HG03439 (cell line): ENCODE data around the gene NAGLU.
"Not testable (repeated sequence)": the region's sequence is repeated elsewhere in the genome, so short reads cannot be mapped to it uniquely, and the experiment has no call there.

Experiments
- ATAC-seq: cut with Tn5 transposase; IDR thresholded peaks from one replicate; pipeline ENCODE4 v1.9.1; 2021; ENCODE audit warnings: mild to moderate bottlenecking, moderate library complexity; ENCODE audit not compliant: unreplicated experiment

NAGLU gene

DNA sequence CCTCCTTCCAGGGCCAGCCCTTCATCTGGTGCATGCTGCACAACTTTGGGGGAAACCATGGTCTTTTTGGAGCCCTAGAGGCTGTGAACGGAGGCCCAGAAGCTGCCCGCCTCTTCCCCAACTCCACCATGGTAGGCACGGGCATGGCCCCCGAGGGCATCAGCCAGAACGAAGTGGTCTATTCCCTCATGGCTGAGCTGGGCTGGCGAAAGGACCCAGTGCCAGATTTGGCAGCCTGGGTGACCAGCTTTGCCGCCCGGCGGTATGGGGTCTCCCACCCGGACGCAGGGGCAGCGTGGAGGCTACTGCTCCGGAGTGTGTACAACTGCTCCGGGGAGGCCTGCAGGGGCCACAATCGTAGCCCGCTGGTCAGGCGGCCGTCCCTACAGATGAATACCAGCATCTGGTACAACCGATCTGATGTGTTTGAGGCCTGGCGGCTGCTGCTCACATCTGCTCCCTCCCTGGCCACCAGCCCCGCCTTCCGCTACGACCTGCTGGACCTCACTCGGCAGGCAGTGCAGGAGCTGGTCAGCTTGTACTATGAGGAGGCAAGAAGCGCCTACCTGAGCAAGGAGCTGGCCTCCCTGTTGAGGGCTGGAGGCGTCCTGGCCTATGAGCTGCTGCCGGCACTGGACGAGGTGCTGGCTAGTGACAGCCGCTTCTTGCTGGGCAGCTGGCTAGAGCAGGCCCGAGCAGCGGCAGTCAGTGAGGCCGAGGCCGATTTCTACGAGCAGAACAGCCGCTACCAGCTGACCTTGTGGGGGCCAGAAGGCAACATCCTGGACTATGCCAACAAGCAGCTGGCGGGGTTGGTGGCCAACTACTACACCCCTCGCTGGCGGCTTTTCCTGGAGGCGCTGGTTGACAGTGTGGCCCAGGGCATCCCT lies 7.4 kb downstream of the NAGLU start:
- ATAC-seq: no peak

DNA sequence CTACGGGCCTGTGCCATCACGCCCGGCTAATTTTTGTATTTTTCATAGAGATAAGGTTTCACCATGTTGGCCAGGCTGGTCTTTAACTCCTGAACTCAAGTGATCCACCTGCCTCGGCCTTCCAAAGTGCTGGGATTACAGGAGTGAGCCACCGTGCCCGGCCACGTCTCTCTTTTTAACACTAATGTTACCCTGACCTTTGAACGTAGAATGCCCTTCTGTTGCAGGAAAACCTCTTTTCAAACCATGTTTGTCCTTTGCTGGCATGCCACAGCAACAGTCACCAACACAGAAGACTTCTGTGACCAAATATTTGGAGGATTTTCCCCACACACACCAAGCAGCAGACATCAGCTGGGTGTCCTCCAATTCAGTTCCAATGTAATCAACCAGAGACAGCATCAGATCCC lies 8.8 kb downstream of the NAGLU start:
- ATAC-seq: no peak

DNA sequence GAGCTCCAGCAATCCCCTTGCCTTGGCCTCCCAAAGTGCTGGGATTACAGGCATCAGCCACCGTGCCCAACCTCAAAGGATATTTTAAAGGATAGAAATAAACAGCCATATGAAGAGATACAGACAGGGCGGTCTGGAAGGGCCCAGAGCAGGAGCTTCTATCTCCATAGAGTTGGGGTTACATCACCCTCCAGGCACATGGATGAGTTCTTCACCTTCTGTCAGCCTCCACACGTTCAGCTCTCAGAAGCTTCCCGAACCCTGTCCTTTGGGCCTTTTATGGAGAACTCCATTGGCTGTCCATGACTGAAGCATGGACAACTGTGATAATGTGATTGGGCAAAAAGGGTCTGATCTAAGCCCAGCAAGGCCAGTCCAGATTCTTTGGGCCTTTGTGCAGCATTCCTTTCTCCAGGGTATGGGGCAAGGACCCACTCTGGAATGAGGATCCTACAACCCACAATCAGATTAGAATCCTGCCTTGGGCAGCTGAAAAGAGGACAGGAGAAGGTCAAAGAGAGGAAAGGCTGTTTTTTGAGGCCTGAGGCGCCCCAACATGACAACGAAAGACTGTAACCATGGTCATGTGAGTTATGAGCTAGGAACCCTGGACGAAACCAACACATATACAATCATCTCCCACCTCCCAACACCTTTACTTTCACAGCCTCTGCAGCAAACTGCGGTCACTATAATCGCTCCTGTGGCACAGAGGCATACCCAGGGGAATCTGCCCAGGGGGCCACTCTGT lies 9.9 kb downstream of the NAGLU start:
- not testable (repeated sequence) for ATAC-seq

DNA sequence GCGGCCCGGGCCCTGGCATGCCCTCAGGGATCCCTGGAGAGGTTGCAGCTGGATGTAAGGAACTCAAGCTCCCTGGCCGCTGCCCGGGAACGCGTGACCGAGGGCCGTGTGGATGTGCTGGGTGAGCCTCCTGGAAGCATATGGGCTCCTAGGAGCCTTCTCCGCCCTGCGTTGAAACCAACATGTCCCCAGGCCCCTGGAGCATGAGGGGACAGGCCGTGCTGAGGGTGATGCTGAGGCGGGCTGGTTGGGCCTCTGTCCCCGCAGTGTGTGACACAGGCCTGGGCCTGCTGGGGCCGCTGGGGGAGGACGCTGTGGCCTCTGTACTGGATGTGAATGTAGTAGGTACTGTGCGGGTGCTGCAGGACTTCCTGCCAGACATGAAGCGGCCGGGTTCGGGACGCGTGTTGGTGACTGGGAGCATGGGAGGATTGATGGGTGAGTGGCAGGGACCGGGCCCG lies 11.0 kb downstream of the NAGLU start:
- ATAC-seq: no peak

DNA sequence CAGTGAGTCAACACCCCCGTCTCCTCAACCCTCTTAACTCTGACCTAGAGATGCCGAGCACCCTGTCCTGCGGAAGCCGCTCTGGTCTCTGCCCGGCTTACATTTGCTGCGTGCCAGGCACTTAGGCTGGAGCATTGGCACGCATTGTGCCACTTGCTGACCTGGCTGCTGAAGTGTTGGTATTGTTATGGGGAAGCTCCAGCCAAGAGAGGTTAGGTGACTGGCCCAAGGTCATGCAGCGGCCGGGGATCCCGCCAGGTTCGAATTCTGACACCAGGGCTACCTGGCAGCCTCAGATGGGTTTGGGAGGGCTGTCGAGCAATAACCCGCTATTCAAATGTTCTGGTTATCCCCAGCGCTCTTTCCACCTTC lies 11.6 kb downstream of the NAGLU start:
- ATAC-seq: no peak

DNA sequence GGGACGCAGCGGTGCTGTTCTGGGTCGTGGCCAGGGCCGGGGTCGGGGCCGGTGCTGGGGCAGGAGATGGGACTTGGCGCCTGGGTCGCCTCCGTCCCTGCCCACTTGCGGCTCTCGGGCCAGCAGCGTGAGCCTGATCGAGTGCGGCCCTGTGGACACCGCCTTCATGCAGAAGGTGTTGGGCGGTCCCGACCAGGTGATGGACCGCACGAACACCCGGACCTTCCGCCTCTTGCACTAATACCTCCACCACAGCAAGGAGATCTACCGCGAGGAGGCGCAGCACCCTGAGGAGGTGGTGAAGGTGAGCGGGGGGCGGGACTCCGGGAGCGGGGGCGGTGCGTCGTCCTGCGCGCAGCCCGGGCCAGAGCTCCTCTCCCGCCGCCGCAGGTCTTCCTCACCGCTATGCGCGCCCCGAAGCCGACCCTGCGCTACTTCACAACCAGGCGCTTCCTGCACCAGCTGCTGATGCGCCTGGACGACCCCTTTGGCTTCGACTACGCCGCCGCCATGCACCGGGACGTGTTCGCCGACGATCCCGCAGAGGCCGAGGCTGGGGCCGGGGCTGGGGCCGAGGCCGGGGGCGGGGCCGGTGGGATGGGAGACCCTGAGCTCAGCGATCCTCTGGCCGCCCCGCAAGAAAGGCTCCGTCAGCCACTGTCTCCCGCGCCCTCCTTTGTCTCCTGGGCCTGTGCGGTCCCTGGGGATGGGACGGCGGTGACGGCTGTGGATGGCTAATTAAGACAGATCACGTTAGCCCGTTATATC lies 12.2 kb downstream of the NAGLU start:
- ATAC-seq: peak; percentile 57

DNA sequence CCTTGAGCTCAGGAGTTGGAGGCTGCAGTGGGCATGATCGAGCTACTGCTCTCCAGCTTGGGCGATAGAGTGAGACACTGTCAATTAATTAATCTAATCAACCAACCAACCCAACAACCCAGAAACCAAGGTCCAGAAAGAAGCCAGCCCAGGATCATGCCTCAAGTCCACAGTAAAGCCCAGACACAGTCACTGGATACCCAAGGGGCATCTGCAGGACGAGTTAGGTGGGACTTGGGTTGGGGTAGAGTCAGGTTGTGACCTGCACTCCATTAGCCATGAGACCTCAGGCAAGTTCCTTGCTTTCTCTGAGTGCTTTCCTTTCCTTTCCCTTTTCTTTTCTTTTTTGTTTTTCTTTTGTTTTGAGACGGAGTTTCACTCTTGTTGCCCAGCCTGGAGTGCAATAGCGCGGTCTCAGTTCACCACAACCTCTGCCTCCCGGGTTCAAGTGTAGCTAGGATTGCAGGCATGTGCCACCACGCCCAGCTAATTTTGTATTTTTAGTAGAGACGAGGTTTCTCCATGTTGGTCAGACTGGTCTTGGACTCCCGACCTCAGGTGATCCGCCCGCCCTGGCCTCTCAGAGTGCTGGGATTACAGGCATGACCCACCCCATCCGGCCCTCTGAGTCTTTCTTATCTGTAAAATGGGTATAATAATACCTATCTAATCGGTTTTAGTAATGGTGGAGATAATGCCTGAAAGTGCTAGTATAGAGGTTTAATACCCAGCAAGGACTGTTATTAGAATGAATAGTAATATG lies 13.1 kb downstream of the NAGLU start:
- ATAC-seq: no peak

DNA sequence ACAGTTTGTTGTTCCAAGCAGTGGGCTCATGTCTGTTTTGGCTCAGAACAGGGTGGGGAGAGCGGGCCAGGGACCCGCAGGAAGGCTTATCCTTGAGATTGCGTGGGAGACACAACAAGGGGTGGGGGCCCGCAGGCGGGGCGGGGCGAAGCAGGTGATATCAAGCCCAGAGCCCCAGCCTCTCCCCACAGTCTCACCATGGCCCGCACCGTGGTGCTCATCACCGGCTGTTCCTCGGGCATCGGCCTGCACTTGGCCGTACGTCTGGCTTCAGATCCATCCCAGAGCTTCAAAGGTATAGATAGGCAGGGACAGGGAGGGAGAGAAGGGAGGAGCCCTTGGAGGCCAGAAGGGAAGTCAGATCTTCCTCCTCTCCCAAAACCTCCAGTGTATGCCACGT lies 16.7 kb downstream of the NAGLU start, which contains the start of gene HSD17B1:
Gene HSD17B1, plus strand, starts transcription at position 188 of the 400 bp plus-strand sequence. Its CDS starts 11 bp downstream, at position 199.
- not testable (repeated sequence) for ATAC-seq

DNA sequence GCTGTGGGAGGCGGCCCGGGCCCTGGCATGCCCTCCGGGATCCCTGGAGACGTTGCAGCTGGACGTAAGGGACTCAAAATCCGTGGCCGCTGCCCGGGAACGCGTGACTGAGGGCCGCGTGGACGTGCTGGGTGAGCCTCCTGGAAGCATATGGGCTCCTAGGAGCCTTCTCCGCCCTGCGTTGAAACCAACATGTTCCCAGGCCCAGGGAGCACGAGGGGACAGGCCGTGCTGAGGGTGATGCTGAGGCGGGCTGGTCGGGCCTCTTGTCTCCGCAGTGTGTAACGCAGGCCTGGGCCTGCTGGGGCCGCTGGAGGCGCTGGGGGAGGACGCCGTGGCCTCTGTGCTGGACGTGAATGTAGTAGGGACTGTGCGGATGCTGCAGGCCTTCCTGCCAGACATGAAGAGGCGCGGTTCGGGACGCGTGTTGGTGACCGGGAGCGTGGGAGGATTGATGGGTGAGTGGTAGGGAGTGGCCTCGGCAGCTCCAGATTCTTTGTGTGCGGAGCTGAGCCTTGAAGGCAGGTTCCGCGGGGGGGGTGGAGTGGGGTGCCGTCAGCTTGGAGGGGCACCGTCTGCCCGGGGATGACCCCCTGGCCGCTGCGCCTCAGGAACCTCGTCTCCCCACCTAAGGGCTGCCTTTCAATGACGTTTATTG lies 17.2 kb downstream of the NAGLU start:
- no peak for ATAC-seq

DNA sequence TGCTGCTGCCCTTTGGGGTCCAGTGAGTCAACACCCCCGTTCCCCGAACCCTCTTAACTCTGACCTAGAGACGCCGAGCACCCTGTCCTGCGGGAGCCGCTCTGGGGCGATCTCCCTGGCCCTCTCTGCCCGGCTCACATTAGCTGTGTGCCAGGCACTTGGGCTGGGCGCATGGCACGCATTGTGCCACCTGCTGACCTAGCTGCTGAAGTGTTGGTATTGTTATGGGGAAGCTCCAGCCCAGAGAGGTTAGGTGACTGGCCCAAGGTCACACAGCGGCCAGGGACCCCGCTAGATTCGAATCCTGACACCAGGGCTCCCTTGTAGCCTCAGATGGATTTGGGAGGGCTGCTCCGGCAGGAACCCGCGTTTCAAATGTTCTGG lies 17.8 kb downstream of the NAGLU start:
- ATAC-seq: no peak

DNA sequence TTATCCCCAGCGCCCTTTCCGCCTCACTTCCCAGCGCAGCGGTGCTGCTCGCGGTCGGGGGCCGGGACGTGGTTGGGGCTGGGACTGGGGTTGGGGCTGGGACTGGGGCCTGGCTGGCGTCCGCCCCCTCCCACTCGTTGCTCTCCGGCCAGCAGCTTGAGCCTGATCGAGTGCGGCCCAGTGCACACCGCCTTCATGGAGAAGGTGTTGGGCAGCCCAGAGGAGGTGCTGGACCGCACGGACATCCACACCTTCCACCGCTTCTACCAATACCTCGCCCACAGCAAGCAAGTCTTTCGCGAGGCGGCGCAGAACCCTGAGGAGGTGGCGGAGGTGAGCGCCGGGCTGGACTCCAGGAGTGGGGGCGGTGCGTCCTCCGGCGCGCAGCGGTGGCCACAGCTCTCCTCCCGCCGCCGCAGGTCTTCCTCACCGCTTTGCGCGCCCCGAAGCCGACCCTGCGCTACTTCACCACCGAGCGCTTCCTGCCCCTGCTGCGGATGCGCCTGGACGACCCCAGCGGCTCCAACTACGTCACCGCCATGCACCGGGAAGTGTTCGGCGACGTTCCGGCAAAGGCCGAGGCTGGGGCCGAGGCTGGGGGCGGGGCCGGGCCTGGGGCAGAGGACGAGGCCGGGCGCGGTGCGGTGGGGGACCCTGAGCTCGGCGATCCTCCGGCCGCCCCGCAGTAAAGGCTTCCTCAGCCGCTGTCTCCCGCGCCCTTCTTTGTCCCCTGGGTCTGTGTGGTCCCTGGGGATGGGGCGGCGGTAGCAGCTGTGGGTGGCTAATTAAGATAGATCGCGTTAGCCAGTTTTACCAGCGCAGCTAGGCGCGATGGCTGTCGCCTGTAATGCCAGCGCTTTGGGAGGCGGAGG lies 18.4 kb downstream of the NAGLU start:
- peak; percentile 58 for ATAC-seq

DNA sequence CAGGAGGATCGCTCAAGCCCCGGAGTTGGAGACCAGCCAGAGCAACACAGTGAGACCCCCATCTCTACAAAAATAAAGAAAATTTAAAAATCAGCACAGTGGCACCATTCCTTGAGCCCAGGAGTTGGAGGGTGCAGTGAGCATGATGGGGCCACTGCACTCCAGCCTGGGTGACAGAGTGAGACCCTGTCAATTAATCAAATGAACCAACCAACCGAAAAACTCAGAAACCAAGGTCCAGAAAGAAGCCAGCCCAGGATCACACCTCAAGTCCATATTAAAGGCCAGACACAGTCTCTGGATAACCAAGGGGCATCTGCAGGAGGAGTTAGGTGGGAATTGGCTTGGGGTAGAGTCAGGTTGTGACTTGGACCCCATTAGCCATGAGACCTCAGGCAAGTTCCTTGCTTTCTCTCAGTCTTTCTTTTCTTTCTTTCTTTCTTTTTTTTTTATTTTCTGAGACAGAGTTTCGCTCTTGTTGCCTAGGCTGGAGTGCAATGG lies 19.1 kb downstream of the NAGLU start:
- peak; percentile 9 for ATAC-seq

DNA sequence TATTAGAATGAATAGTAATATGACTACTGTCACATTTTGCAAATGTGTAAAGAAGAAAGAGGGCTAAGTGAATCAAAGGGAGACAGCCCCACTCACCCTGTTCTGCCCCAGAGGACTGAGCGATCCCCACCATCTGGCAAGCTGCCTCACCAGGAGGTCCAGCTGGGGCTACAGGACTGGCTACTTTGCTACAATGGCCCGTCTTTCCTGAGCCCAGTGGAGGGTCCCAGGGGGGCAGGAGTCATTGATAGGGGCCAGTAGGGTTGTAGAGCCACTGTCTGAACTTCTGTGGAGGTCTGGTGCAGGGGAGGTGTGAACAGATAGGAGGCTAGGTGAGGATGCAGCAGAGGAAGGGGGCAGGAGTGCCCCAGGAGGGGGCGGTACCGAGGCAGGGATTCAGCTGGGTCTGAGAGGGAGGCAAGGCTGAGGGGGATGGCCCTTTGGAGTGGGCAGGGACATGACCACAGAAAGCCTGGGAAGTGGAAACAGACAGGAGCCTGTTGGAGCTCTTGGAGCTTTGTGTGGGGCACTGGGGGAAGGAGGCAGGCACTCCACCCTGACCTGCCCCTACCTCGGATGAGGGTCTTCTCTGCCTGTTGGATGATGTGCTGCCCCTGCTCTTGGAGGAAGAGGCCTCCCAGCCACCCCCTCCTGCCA lies 20.0 kb downstream of the NAGLU start:
- not testable (repeated sequence) for ATAC-seq

DNA sequence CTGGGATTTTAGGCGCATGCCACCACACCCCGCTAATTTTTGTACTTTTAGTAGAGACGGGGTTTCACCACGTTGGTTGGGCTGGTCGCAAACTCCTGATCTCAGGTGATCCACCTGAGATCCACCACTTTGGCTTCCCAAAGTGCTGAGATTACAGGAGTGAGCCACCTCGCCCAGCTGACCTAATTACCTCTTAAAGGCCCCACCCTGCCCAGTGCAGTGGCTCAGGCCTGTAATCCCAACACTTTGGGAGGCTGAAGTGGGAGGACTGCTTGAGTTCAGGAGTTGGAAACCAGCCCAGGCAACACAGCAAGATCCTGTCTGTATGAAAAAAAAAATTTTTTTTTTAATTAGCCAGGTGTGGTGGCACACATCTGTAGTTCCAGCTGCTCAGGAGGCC lies 23.0 kb downstream of the NAGLU start:
- ATAC-seq: no peak

DNA sequence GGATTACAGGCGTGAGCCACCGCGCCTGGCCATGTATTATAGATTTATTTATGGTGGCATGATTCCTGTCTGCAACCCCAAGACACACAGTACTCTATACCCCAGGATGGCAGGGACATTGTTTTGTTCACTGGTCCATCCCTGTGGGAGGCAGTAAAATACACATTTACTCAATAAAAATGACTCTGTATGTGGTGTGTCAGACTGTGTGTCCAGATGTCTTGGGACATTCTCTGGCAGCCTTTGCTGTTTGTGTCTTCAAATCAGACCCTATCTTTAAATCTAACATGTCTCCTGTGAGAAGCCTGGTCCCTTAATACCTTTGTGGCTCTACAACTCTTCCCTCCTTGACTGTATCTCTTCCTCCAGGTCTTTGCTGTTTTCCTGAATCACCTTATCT lies 24.2 kb downstream of the NAGLU start:
- no peak for ATAC-seq

DNA sequence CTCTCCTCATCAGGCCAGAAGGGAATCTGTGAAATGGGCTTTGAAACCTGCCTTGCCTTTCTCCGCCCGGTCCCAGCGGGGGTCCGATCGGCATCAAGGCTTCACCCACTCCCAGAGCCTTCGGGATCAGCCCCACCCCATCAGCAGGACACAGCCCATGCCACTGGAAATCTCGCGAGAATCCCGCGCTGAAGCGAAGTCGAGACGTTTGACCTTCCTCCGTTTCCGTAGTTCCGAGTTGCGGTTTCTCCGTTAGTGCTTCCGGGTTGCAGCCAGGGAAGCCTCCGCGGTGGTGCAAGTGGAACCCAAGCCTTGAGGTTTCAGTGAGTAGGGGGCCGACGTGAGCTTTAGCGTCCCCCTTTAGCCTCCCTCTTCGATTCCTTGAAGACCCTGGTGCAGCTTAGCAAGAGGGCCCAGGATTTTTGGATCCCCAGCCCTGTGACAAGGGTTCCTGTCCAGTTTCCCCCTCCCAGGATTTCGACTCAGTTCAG lies 25.9 kb downstream of the NAGLU start, which contains the start of gene COASY:
Gene COASY, plus strand, starts transcription at position 252 of the 491 bp plus-strand sequence. CDS start 475 bp downstream, outside the sequence.
- peak; percentile 50 for ATAC-seq

DNA sequence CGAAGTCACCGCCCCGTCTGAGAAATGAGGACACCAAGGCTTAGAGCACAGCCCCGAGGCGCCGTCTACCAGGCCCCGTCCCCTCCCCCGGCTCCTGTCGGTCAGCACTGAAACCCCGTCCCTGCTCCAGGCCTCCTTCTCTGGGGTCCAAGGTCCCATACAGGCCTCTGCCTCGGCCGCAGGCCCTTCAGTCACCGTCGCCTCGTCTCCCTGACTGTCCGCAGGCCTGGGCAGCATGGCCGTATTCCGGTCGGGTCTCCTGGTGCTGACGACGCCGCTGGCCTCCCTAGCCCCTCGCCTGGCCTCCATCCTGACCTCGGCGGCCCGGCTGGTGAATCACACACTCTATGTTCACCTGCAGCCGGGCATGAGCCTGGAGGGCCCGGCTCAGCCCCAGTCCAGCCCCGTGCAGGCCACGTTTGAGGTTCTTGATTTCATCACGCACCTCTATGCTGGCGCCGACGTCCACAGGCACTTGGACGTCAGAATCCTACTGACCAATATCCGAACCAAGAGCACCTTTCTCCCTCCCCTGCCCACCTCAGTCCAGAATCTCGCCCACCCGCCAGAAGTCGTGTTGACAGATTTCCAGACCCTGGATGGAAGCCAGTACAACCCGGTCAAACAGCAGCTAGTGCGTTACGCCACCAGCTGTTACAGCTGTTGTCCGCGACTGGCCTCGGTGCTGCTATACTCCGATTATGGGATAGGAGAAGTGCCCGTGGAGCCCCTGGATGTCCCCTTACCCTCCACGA lies 26.5 kb downstream of the NAGLU start:
- ATAC-seq: no peak
